Hematopoietic multipotent progenitor cell treated with erythropoietin and hydrocortisone succinate and interleukin-3 and kit ligand, for 17 days (in vitro differentiated cells): ENCODE results near the gene NOXA1.

Source experiments
- DNase-seq: peaks from one replicate; pipeline ENCODE4 v3.0.0-alpha.2; 2015; ENCODE audit warnings: low spot score

The NOXA1 gene

GRCh38 chr9:137427454-137428310 lies 4.5 kb downstream of the NOXA1 start:
- no peak for DNase-seq

GRCh38 chr9:137428311-137428630 lies 5.1 kb downstream of the NOXA1 start:
- DNase-seq: no peak

DNA sequence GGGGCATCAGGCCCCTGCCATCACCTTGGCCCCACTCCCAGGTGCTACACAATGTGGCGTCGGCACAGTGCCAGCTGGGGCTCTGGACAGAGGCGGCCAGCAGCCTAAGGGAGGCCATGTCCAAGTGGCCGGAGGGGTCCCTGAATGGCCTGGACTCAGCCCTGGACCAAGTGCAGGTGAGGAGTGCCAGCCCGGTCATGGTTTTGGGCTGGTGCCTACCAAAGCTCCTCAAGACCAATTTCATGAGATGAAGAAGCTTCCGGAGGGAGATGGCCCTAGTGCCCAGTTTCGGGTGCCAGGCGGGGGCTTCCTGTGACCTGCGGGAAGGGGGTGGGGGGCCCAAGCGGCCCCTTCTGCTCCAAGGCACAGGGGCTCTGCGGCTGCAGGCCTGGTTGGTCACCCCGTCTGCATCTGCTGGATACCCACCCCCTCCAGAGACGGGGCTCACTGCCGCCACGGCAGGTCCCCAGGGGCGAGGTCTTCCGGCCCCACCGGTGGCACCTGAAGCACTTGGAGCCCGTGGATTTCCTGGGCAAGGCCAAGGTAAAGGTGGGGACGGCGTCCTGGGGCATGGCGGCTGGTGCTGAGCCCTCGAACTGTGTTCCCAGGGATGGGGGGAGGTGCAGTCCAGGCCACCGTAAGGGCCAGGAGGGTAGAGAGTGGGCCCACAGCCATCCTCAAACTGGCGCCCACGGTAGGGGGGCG lies 5.8 kb downstream of the NOXA1 start:
- no peak for DNase-seq

DNA sequence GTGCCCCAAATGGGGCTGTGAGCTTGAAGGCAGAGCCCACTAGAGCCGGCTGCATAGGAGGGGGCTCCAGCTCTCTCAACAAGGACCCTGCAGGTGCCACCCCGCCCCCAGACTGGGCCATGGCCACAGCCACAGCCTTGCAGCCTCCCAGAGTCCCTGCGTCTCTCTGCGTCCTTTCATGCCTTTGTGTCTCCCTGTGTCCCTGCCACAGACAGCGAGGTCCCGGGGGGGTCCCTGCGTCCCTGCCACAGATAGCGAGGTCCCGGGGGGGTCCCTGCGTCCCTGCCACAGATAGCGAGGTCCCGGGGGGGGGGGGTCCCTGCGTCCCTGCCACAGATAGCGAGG lies 6.3 kb downstream of the NOXA1 start:
- no peak for DNase-seq

GRCh38 chr9:137429974-137430722 lies 7.0 kb downstream of the NOXA1 start:
- DNase-seq: no peak

- DNase-seq: no peak
These were observed 7.7 kb downstream of the NOXA1 start for GRCh38 chr9:137430723-137431415.

GRCh38 chr9:137431416-137431931 lies 8.3 kb downstream of the NOXA1 start:
- DNase-seq: no peak

- no peak for DNase-seq
These were observed 9.6 kb downstream of the NOXA1 start for GRCh38 chr9:137432687-137433348.

- DNase-seq: no peak
These were observed 10.2 kb downstream of the NOXA1 start for GRCh38 chr9:137433349-137433915.

DNA sequence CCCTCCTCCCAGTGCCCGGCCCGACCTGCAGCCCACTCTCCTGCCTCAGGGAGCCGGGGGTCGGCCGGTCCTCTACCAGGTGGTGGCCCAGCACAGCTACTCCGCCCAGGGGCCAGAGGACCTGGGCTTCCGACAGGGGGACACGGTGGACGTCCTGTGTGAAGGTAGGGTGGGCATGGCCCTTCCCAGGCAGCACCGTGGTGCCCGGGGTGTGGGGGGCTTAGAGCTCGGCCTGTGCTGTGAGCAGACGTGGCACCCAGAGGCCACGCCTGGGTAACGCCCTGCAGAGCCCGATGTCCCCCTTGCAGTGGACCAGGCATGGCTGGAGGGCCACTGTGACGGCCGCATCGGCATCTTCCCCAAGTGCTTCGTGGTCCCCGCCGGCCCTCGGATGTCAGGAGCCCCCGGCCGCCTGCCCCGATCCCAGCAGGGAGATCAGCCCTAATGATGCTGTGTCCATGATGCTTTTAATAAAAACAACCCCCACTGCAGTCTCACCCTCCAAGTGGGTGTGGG lies 10.8 kb downstream of the NOXA1 start:
- DNase-seq: no peak

GRCh38 chr9:137434498-137435380 lies 11.5 kb downstream of the NOXA1 start:
- no peak for DNase-seq

- no peak for DNase-seq
These were observed 12.2 kb downstream of the NOXA1 start for GRCh38 chr9:137435381-137435891.

DNA sequence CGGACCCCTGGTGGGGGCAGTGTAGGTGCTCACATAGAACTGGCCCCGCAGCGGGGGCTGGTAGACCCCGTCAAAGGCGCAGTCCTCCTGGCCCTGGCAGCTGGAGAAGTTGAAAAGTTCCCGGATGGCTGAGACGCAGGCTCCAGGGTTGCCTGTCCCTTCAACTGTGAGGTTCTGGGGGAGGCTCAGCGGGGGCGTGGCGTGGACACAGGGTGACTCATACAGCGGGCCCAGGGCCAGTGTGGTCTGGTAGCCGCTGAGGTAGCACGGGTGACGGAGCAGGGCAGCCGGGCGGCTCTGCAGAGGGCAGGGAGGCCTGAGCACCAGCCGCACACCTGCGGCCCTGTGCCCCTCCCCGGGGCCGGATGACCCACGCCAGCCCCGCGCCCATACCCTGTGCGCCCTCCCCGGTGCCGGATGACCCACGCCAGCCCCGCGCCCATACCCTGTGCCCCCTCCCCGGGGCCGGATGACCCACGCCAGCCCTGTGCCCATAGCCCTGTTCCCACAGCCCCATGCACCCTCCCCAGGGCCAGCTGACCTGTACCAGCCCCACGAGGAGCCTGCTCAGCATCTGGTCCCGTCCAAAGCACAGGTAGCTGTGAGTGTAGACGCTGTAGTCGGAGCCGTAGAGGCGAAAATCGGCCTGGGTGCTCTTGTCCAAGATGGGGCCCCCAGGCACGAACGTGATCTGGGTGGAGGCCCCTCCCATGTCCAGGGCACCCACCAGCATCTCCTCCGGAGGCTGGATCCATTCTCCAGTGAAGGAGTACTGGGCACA lies 13.0 kb downstream of the NOXA1 start:
- DNase-seq: no peak

DNA sequence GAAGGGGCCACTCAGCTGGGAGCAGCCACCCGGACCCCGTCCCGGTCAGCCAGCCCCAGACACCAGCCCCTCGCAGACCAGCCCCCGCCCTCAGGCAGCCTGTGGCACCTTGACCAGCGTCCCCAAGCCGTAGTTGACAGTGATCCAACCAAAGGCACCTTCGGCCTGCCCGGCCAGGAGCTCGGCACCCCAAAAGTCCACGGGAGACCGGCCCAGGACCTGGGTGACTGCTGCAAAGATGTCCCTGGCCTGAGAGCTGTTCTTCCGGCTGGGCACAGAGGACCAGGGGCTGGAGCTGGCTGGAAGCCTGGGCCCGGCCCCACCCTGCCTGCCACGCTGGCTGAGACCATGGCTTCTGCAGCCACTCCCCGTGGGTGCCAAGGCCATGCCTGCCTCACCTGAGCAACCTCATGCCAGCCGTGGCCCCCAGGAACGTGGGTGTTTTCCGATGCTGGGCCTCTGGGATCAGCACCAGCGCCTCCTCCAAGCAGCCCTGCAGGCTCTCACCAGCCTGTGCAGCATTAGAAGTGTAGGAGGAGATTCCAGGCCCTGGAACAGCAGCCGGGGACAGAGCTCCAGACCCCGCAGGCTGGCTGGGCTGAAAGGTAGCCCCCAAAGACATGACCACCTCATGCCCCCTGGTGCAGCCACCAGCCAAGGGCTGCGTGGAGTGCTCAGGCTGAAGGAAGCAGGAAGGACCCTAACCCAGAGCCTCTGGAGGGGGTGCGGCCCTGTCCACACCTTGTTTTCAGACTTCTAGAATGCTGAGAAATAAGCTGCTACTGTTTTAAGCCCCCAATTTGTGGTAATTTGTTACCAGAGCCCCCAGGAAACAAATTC lies 13.8 kb downstream of the NOXA1 start:
- DNase-seq: no peak

- DNase-seq: no peak
These were observed 14.7 kb downstream of the NOXA1 start for GRCh38 chr9:137437691-137438590.

DNA sequence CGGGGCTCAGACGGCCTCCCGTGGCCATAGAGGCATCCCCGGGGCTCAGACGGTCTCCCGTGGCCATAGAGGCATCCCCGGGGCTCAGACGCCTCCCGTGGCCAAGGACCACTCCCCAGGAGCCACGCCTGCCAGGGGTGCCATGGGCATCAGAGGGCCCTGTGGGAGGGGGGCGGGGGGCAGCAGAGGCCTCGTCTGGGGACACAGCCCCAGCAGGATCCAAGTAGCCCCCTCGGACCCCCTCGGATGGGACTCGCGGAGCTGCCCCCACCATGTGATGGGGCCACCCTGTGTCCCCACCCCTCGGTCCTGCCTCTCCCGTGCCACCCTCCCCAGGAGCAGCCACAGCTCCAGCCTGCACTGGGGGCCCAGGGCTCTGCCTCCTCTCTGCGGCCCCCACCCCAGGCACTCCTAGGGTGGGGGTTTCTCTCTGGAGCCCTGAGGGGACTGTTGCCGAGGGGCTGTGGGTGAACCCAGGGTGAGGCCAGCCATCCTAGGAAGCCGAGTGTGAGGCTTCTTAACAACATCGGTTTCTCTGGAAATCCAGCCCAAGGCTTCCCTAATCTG lies 15.5 kb downstream of the NOXA1 start:
- no peak for DNase-seq
